ENCODE results near the gene TNFRSF14.
"Not testable (repeated sequence)": the region's sequence is repeated elsewhere in the genome, so short reads cannot be mapped to it uniquely, and the experiment has no call there.

Gene TNFRSF14

GRCh38 chr1:2569060-2569459, 12.9 kb downstream of the TNFRSF14 start:
- DNase-seq = no peak

GRCh38 chr1:2569703-2570102, 13.5 kb downstream of the TNFRSF14 start:
- DNase-seq = not testable (repeated sequence)

DNA sequence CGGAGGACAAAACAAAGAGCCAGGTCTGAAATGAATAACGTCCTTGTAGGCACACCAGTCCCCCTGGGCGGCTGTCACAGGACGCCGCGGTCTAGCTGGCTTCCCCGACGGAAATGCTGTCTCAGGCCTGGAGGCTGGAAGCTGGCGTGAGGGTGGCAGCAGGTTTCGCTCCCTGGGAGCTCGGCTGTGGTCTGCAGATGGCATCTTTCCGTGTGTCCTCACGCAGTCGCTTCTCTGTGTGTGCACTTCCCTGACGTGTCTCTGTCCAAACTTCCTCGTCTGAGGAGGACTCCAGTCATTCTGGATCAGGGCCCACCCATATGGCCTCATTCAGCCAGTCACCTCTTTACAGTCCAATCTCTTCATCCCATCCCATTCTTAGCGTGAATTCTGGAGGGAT, 14.2 kb downstream of the TNFRSF14 start:
- DNase-seq = no peak

DNA sequence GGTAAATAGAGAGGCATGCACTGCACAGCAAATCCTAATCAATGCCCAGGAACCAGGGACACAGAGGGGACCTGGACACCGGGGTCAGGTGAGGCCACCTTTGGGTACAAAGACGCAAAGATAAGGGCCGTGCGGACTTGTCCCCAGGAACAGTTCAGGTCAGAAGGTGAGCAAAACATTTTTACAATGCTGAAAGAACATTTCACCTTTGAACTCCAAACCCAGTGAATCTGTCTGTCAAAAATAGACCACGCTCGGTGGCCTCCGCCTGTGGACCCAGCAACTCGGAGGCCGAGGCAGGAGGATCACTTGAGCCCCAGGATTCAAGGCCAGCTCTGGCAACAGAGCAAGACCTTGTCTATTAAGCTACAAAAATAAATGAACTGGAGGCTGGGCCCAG, 15.2 kb downstream of the TNFRSF14 start:
- DNase-seq = no peak

GRCh38 chr1:2573250-2573920, 17.2 kb downstream of the TNFRSF14 start:
- no peak for DNase-seq

DNA sequence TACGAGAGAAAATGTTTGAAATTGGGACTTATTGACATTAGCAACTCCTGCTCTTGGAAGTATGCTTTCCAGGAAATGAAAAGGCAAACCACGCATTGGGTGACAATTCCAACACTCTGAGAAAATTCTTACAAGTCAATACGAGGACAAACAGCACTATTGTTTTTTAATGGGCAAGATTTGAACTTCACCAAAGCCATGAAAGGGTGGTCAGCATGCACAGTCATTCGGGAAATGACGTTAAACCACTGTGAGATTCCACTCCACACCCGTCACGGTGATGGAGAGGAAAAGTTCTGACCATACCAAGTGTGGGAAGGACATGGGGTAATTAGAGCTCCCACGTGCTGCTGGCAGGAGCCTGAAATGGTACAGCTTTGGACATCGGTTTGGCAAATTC, 18.2 kb downstream of the TNFRSF14 start:
- no peak for DNase-seq

GRCh38 chr1:2575801-2576663, 19.9 kb downstream of the TNFRSF14 start:
- no peak for DNase-seq

DNA sequence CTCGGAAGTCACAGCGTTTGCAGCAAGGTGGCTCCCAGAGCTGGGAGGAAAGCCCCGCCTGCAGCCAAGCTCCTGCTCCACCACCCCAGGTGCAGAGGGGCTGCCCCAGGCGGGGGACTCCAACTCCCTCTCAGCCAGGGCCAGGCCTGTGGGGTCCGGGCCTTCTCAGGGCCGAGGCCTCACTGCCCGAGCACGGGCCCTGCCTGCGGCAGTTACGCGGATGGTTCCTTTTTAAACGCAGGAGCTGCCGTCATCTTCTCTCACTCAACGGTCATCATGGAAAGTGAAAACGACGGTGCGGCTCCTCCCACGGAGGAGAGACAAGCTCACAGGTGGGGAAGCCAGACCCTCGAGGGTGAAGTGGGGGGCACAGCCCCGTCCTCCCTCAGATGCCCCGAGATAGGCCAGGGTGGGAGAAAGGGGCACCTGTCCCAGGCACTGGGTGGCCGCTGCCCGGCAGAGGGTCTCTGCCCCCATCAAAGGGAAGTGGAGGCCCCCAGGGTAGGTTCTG, 21.4 kb downstream of the TNFRSF14 start:
- not testable (repeated sequence) for DNase-seq

DNA sequence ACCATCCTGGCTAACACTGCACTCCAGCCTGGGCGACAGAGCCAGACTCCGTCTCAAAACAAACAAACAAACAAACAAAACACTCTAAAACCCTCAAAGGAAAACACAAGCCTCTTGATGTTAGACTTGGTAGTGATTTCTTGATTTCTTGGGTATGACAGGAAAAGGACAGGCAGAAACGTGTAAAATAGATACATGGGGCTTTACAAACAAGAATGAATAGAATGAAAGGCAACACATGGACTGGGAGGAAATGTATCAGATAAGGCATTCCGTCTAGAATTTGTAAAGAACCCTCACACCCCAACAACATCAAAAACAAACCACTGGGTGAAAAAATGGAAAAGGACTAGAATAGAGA, 22.6 kb downstream of the TNFRSF14 start:
- no peak for DNase-seq

DNA sequence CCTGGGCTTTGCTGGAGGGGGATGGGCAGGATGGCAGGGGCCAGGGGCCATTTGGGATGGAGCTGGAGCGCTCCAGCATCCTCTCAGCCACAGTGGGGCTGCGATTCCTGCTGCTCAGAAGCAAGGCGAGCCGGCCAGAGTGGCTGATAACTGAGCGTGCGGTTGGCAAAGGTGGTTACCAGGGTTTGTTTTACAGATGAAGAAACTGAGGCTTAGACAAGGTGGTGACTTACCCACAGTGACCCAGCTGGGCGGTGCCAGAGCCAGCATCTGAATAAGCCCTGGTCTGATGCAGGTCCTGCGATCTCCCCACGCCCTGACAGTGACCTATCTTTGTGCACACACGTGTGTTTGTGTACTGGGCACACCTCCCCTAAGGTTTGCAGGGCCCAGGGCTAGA, 24.5 kb downstream of the TNFRSF14 start:
- DNase-seq = no peak

DNA sequence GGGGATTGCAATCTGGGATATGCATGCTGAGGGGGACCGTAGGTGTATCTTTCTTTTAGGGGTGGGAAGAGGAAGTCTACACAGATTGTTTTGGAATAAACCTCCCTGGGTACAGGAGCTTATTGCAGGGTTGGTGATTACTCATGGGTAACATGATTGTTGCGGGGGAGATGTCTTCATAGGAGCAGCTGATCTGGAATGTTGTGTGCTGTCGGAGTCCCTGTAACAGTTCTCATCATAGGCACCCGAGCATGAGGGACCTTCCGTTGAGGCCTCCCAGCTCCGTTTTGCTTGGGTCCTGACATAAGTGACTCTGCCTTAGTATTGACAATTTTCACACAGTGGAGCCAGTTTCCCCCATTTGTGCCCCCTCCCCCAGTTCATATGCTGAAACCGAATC, 26.2 kb downstream of the TNFRSF14 start:
- DNase-seq = no peak

- no peak for DNase-seq
Observed at GRCh38 chr1:2583331-2583791, 27.2 kb downstream of the TNFRSF14 start.

DNA sequence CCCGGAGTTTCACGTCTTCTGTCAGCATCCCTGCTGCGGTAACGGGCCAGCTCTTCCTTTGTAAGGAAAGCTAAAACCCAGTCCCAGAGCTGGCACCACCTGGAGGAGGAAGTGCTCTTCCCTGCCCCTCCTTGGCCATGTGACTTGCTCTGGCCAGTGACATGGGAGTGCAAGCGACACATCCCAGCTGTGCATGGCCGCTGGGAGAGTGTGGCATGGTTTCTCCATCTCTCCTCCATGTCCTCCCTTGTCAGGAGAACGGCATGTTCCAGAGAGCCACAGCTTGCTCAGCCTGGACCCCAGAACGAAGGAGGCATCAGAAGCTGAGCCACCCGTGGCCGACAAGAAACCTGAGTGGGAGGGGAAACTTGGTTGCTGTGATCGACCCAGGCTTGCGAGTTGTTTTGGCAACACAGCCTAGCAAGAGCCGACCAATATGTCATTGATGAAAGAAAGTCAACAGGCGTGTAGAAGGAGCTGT, 27.7 kb downstream of the TNFRSF14 start:
- DNase-seq = peak in 1 of 3 experiments; percentile 63

- peak in 1 of 3 experiments; percentile 2 for DNase-seq
Observed at GRCh38 chr1:2584686-2585317, 28.6 kb downstream of the TNFRSF14 start.

- peak in 2 of 3 experiments; percentile 73 to 75 for DNase-seq
Observed at GRCh38 chr1:2585318-2586092, 29.3 kb downstream of the TNFRSF14 start.

DNA sequence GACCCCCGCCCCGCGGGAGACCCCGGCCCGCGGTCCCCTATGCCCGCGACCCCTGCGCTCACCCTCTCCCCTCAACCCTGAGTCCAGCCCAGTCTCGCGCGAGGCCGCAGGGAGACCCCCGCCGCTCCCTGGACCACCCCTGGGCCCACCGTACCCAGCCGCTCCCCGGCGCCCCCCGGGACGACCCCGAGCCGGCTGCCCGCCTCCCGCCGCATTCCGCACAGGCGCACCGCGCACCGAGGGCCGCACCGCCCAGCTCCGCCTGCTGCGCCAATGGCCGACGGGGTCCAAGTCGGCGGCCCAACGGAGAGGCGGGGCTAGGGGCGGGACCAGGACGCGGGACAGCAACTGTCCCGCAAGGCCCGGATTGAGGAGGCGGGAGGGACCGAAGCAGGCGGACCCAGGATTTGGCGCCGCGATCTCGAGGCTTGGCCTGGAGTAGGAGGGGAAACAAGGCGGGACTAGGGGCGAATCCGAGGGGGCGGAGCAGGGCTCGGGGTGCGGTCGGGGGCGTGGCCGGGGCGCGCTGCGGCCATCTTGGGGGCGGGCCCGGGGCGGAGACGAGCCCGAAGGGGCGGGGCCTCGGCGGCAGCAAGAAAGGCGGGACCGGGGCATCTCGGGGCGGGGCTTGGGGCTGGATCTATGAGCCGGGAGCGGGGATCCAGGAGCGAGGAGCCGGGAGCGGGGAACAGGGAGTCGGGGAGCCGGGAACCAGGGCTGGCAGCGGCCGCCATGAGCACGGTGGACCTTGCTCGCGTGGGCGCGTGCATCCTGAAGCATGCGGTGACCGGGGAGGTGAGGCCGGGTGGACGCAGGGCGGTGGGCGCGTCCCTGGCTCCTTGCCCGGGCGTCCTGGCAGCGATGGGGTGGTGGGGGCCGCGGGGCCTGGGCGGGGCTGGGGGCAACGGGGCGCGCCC, 30.2 kb downstream of the TNFRSF14 start, which contains the start of gene PRXL2B:
TSS of gene PRXL2B (plus strand) at position 624 of the 917 bp plus-strand sequence. CDS start at position 733, 109 bp downstream.
- peak; percentile 97 to 98 (median 97) for DNase-seq

- no peak for DNase-seq
Observed at GRCh38 chr1:2587071-2587859, 31.1 kb downstream of the TNFRSF14 start.

DNA sequence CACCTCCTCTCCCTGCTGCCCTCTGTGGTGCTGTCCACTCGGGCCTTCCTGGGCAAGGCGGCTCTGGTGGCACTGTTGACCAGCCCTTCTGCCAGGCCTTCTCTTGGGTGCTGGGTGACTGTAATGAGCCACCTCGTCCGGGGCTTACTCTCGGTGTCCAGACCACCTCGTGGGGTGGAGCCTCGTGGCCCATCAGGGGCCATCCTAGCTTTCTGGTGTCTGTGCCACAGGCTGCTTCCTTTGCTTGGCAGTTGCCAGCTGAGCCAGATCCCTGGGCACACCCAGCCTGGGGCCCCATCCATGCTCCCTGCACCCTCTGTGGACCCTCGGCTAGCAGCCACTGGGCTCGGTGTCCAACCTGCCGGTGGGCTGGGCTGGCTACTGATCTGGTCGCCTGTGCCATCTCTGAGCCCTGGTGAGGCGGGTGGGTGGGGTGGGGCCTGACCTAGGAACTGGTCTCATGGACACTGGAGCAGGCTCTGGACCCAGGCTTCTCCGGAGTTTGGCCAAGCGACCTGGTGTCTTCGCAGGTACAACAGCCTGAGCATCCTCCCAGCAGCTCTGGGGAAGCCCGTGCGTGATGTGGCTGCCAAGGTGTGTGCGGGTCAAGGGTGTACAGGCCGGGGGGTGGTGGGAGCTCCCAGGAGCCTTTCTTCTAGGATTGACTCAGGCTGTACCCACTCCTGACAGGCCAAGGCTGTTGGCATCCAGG, 31.8 kb downstream of the TNFRSF14 start:
- DNase-seq = no peak

- no peak for DNase-seq
Observed at GRCh38 chr1:2588661-2589430, 32.7 kb downstream of the TNFRSF14 start.
